VCaP (cell line): ENCODE measurements around the gene CDHR4.
"Not testable (repeated sequence)": the region's sequence is repeated elsewhere in the genome, so short reads cannot be mapped to it uniquely, and the experiment has no call there.

ENCODE experiments used
- H3K27ac ChIP-seq: fragments of 450-650 bp; 2 replicates; pipeline ENCODE4 v1.5.1; 2017
- CTCF ChIP-seq: fragments of 450-650 bp; conservative IDR thresholded peaks from 2 replicates; pipeline ENCODE4 v1.5.1; 2017; ENCODE audit warnings: mild to moderate bottlenecking, moderate library complexity

The CDHR4 gene

GRCh38 chr3:49757197-49757596 is 42.5 kb downstream of the CDHR4 start:
- H3K27ac ChIP-seq = no peak overlapping the region
- no peak for TF ChIP-seq CTCF

- TF ChIP-seq CTCF = no peak
Measured at GRCh38 chr3:49756036-49756435, 43.6 kb downstream of the CDHR4 start.

GRCh38 chr3:49754536-49754935 is 45.1 kb downstream of the CDHR4 start:
- H3K27ac ChIP-seq = no peak overlapping the region
- no peak for TF ChIP-seq CTCF

More at GRCh38 chr3:49756036-49756435, 43.6 kb downstream of the CDHR4 start:
- H3K27ac ChIP-seq = no peak overlapping the region

- no peak for TF ChIP-seq CTCF
- no peak overlapping the region for H3K27ac ChIP-seq
Measured at GRCh38 chr3:49751501-49751900, 48.2 kb downstream of the CDHR4 start.

- no peak overlapping the region for H3K27ac ChIP-seq
- TF ChIP-seq CTCF = no peak
Measured at GRCh38 chr3:49750056-49750455, 49.6 kb downstream of the CDHR4 start.

- not testable (repeated sequence) for H3K27ac ChIP-seq
Measured at GRCh38 chr3:49748874-49749273, 50.8 kb downstream of the CDHR4 start.

GRCh38 chr3:49747792-49748480 is 51.7 kb downstream of the CDHR4 start:
- no peak for TF ChIP-seq CTCF
- no peak overlapping the region for H3K27ac ChIP-seq

- no peak for TF ChIP-seq CTCF
- H3K27ac ChIP-seq = no peak overlapping the region
Measured at GRCh38 chr3:49745986-49746385, 53.7 kb downstream of the CDHR4 start.
